ENCODE results near the gene FKBP2.

The FKBP2 gene

DNA sequence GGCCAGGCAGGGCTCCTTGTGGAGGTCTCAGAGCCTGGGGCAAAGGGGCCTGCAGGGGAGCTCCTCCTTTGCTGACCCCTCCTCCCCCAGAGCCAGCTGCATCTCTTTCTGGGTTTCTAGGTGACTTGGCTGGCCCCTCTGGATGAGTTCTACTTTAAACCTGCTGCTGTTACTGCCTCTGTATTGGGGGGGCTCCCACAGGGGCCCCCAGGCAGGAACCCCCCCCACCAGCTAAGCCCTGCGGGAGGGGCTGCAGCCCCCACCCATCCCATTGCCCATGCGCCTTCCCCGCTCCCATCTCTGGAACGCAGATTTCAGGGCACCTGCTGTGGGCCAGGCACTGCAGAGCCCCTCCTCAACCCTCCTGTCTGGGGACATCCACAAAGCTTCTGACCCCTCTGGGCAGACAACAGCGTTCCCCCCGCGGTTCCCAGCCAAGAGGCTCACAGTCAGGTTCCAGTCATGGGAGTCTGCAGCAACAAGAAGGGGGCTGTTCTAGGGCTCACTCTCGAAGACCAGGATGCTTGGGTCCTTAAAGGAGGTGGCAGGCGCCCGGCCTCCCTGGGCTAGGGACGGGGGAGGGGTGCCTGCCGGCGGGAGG is 9.6 kb downstream of the FKBP2 start:
- no peak for DNase-seq

DNA sequence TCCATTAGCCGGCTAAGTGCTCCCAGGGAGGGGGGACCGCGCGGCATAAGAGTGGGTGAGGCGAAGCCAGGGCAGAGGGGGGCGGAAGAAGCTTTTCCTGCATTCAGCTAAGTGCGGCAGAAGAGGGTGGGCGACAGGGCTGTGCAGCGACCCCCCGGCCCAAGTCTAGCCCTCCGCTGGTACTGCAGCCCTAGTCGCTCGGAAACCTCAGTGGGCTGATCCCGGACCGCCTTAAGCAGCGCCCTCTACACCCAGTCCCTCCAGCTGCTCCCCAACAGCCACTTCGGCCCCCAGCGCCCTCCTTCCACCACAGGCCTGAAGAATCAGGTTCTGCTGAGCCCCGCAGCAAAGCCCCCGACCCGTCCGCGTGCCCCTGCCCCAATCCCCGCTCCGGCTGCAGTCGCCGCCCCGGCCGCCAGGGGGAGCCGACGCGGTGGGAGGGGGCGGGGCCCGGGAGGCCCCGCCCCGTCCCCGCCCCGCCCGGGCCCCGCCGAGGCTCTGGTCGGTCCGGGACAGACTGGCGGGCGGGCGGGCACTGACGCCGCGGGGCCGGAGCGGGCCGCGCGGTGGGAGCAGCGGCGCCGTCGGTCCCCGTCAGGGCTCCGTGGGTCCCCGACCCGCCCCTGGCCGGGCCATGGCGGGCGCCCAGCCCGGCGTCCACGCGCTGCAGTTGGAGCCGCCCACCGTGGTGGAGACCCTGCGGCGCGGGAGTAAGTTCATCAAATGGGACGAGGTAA is 10.3 kb downstream of the FKBP2 start, which contains the start of gene PLCB3:
PLCB3 (plus strand) TSS at position 515 of the 737 bp plus-strand sequence; CDS start at position 635, 120 bp downstream.
- DNase-seq = peak in 1 of 2 experiments; percentile 41

- no peak for DNase-seq
These were observed 10.8 kb downstream of the FKBP2 start for GRCh38 chr11:64251753-64252002.

DNA sequence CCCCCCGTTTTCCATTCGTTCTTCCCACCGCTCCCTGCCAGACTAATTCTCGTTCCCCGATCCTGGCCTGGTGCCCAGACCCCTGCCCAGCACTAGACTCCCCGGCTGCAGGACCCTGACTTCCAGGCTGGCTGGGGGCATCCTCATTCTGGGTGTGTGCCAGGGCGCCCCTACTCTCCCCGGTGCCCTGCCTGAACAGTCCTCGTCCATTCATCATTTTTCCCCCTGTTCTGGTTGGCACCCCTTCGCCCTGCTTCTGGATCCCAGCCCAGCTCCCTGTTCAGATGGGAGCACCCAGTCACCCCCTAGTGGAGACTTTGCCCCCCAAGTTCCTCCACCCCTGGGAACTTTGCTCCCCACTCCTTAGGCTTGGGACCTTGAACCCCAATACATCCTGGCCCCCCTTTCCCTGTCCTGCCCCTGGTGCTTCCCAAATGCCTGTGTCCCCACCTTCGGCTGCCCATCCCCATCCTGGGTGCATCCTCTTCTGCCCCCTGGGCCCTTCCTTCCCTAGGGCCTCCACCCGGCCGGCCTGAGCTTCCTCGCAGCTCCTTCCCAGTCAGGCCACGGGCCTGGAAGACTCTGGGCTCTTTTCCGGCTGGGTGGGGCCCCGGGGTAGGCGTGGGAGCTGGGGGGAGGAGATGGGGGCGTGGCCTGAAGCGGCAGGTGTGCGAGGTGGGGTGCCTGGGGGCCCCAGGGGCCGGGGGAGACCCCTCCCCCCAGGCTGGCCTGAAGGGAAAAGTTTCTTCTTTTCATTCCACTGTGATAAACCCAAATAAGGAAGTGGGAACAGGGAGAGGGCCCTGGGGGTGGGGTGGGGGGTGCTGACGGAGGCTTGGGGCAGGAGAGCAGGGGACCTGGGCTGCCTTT is 11.3 kb downstream of the FKBP2 start:
- DNase-seq = no peak

DNA sequence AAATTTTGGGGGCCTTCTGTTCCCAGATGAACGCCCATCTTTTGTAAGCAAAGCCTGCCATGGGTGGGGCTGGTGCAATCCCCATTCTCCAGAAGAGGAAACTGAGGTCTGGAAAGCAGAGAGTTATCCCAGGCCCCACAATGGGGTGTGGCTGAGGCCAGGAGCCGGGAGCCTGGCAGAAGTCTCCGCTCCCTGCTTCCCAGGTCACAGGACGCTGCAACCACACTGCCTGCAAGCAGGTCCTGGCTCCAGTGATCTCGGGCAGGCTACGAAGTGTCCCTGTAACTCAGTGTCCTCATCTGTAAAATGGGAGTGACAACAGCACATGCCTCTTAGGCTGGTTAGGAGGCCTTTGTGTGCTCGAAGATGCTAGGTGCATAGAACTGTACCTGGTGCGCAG is 12.1 kb downstream of the FKBP2 start:
- DNase-seq = no peak

DNA sequence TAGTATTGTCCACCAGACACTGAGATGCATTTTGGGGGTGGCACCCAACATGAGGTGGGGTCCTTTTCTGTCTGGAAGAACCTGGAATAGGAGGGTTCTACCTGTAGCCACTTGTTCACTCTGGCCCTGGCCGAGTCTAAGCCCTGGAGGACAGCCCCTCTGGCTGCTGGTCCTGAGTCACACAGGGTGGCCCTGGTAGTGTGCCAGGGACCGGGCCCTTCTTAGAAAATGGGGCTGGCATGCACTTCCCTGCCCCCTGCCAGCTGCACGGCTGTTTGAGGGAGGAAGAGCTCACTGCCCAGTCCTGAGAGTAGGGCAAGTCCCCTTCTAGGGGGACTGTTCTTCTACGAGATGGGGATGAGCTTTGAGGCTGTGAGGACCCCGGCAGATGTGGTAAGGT is 12.6 kb downstream of the FKBP2 start:
- DNase-seq = no peak

DNA sequence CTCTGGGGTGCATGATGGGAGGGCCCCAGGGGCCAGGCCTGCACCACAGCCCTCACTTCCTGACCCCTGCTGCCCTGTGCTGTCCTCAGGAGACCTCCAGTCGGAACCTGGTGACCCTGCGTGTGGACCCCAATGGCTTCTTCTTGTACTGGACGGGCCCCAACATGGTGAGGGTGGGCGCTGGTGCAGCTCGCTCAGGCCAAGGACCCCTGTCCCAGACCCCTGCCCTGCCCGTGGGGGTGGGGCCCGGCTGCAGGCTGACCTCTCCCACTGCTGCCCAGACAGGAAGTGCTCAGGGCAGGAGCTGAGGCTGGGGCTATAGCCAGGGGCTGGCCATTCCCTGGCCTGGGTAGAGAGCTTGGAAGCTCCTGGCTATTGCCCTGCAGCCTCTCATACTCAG is 13.4 kb downstream of the FKBP2 start:
- no peak for DNase-seq

- DNase-seq = no peak
These were observed 14.5 kb downstream of the FKBP2 start for GRCh38 chr11:64255135-64256128.

DNA sequence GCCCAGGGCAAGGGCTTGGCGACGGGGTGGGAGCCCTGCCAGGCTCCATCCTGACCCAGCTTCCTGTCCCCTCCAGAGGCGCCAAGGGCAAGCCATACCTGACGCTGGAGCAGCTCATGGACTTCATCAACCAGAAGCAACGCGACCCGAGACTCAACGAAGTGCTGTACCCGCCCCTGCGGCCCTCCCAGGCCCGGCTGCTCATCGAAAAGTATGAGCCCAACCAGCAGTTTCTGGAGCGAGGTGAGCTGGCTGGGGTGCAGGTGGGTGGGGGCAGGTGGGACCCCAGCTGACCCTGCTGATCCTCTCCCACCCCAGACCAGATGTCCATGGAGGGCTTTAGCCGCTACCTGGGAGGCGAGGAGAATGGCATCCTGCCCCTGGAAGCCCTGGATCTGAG is 15.4 kb downstream of the FKBP2 start:
- no peak for DNase-seq

GRCh38 chr11:64258356-64258755 is 17.5 kb downstream of the FKBP2 start:
- no peak for DNase-seq

DNA sequence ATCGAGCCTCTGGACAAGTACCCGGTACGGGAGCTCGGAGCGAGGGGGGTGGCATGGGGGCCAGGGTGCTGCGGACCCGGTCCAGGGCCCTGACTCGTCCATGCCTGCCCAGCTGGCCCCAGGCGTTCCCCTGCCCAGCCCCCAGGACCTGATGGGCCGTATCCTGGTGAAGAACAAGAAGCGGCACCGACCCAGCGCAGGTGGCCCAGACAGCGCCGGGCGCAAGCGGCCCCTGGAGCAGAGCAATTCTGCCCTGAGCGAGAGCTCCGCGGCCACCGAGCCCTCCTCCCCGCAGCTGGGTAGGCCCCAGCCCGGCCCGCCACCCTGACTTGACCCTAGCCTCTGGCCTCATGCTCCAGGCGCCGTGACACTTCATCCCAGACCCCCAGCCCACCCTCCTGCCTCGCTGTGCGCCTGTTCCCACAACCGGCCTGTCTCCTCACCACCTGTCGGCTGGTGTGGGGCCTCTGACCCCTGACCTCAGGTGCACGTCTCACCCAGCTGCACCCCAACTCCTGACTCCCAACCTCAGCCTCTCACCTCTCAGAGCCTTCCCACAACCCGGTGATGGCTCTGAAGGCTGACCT is 18.1 kb downstream of the FKBP2 start:
- no peak for DNase-seq

DNA sequence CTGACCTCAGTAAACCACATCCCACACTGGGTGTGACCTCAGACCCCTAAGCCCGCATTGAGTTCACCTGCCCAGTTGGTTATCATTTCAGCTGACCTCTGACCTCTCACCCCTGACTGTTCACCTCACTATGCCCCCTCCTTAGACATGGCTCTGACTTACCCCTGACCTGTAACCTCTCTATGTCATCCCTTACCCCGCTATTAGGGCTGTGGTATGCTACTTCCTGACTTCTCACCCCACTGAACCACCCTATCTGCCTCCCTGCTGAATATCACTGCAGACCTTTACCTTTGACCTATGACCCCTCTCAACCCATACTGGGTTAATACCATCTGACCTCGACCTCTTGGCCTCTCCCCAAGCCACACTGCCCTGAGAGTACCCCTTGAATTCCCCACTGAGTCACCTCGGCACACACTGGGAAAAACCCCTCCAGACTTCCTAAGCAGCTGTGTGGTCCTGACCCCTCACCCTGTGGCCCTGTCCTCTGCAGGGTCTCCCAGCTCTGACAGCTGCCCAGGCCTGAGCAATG is 18.7 kb downstream of the FKBP2 start:
- no peak for DNase-seq

DNA sequence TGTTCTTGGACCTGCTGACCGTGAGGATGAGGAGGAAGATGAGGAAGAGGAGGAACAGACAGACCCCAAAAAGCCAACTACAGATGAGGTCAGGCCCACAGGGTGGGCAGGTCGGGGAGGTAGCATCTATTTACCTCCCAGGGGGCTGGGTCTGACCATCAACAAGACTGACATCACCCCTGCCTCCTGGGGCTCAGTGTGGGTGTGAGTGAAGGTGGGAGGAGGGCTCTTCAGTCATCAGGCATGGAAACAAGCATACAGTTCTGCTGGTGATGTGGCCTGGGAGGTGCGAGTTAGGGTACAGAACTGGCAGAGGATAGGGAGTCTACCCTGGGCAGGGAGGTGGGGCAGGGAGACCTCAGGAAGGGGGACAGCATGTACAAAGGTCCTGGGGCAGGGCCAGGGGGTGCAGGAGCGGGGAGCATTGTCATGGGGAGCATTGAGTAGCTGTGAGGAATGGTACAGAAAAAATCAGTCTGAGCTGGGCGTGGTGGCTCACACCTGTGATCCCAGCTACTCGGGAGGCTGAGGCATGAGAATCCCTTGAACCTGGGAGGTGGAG is 19.3 kb downstream of the FKBP2 start:
- no peak for DNase-seq

- no peak for DNase-seq
These were observed 20.7 kb downstream of the FKBP2 start for GRCh38 chr11:64261556-64262080.

DNA sequence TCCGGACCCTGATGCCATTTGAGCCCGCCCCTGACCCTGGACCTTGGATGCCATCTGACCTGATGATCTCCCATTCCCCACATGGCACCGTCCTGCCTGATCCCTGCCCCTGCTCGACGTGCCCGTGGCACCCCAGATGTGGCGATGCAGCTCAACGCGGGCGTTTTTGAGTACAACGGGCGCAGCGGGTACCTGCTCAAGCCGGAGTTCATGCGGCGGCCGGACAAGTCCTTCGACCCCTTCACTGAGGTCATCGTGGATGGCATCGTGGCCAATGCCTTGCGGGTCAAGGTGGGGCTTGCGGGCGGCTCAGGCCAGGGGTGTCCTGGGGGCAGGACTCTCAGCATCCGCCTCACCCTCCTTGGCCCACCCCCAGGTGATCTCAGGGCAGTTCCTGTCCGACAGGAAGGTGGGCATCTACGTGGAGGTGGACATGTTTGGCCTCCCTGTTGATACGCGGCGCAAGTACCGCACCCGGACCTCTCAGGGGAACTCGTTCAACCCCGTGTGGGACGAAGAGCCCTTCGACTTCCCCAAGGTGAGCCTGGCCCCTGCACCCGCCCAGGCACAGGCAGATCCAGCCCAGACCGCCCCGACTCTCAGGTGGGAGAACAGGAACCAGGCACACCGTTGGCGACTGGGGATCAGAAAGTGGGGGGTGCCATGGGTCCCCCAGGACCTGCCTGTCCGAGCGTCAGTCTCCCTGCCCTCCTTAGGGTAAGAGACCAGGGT is 21.5 kb downstream of the FKBP2 start:
- no peak for DNase-seq

GRCh38 chr11:64263021-64263946 is 22.4 kb downstream of the FKBP2 start:
- DNase-seq = no peak

GRCh38 chr11:64263947-64264317 is 23.0 kb downstream of the FKBP2 start:
- no peak for DNase-seq

- no peak for DNase-seq
These were observed 23.5 kb downstream of the FKBP2 start for GRCh38 chr11:64264371-64264852.

All from activated CD4-positive, alpha-beta T cell treated with anti-CD3 and anti-CD28 coated beads, Interleukin-2, amount 50 U/mL, for 4 hours (primary cell).